A549 (cell line): ENCODE data around the gene WEE2. TPM values are rescaled to one million over a fixed set of nuclear protein-coding genes. Genes with fewer than 3 reads are reported as not detected.

Source experiments
- ATAC-seq, 2 experiments: fragments of 200-7000 bp in 1 of 2; fragments of >200 bp in 1 of 2; cut with Nextera tagmentation in 1 of 2; cut with Tn5 transposase in 1 of 2; 3 replicates each; pipeline versions ENCODE4 v1.8.0 to v1.9.1; 2018 to 2020; ENCODE audit warnings: mild to moderate bottlenecking in 1 of 2, moderate library complexity in 1 of 2
- CTCF ChIA-PET: fragments of 300-600 bp; sonication (Branson Sonifier 250); formaldehyde crosslinking; extraction: SDS; loops from one replicate; lab custom pipeline; 2021; ENCODE audit warnings: antibody characterized with exemption, inconsistent platforms; lab: Yijun Ruan, JAX
- POLR2A ChIA-PET: fragments of 350-600 bp; formaldehyde crosslinking; extraction: SDS; loops from one replicate; lab custom pipeline; 2021; ENCODE audit warnings: antibody characterized with exemption, inconsistent platforms; lab: Yijun Ruan, JAX
- DNase-seq, 2 experiments: peaks; one replicate each; pipeline versions ENCODE4 v3.0.0 to v3.0.0-alpha.2; 2011 to 2016; ENCODE audit warnings: low read depth in 1 of 2, low spot score in 1 of 2
- FAIRE-seq: peaks from 2 replicates; lab custom pipeline; 2011; peaks lifted over from hg19 to GRCh38; lab: Jason Lieb, UNC
- H3K27ac ChIP-seq, 2 experiments: fragments of >200 bp; sonication (Bioruptor Twin); formaldehyde crosslinking; 3 replicates each; pipeline ENCODE4 v1.5.1; 2016 to 2017
- H3K4me1 ChIP-seq: fragments of >200 bp; sonication (Bioruptor Twin); formaldehyde crosslinking; 3 replicates; pipeline ENCODE4 v1.6.1; 2016
- H3K4me2 ChIP-seq: fragments of >200 bp; sonication (Bioruptor Twin); formaldehyde crosslinking; 3 replicates; pipeline ENCODE4 v1.6.1; 2016
- H3K4me3 ChIP-seq: fragments of >200 bp; sonication (Bioruptor Twin); formaldehyde crosslinking; 3 replicates; pipeline ENCODE4 v1.5.1; 2016
- H3K9me3 ChIP-seq: fragments of >200 bp; sonication (Bioruptor Twin); formaldehyde crosslinking; 3 replicates; pipeline ENCODE4 v1.6.1; 2016
- BCL3 ChIP-seq: fragments of >200 bp; sonication (Bioruptor Twin); formaldehyde crosslinking; IDR thresholded peaks from 3 replicates; pipeline ENCODE4 v1.6.1; 2016
- CBX2 ChIP-seq: fragments of 200-600 bp; sonication (generic); IDR thresholded peaks from 2 replicates; pipeline ENCODE4 v1.6.1; 2016; ENCODE audit warnings: low read depth, mild to moderate bottlenecking, borderline replicate concordance
- CTCF ChIP-seq: fragments of >200 bp; sonication (Bioruptor Twin); formaldehyde crosslinking; IDR thresholded peaks from 3 replicates; pipeline ENCODE4 v1.5.1; 2016
- E2F6 ChIP-seq: IDR thresholded peaks from 2 replicates; pipeline ENCODE4 v1.6.1; 2012; ENCODE audit warnings: low read depth, borderline replicate concordance
- FOSB ChIP-seq: fragments of 250-450 bp; sonication (Bioruptor Pico); IDR thresholded peaks from 2 replicates; pipeline ENCODE4 v1.5.0; 2020; ENCODE audit warnings: mild to moderate bottlenecking, moderate library complexity
- FOSL2 ChIP-seq, 2 experiments: fragments of 450-650 bp in 1 of 2; fragments of >200 bp in 1 of 2; sonication (Bioruptor Twin) in 1 of 2; formaldehyde crosslinking; IDR thresholded peaks; 2 replicates each; pipeline versions ENCODE4 v1.5.0 to v1.6.1; 2016 to 2020; ENCODE audit warnings: mild to moderate bottlenecking in 1 of 2, moderate library complexity in 1 of 2
- FOXS1 ChIP-seq: fragments of 250-450 bp; sonication (Bioruptor Pico); IDR thresholded peaks from 2 replicates; pipeline ENCODE4 v1.5.0; 2020; ENCODE audit warnings: mild to moderate bottlenecking, moderate library complexity
- HDAC2 ChIP-seq: fragments of 200-600 bp; sonication (generic); IDR thresholded peaks from 2 replicates; pipeline ENCODE4 v1.6.1; 2016
- HMGXB4 ChIP-seq: fragments of 250-450 bp; sonication (Bioruptor Pico); IDR thresholded peaks from 2 replicates; pipeline ENCODE4 v1.5.0; 2021; ENCODE audit warnings: mild to moderate bottlenecking, moderate library complexity, borderline replicate concordance
- HOXB5 ChIP-seq: fragments of 250-450 bp; sonication (Bioruptor Pico); IDR thresholded peaks from 2 replicates; pipeline ENCODE4 v1.5.0; 2020; ENCODE audit warnings: mild to moderate bottlenecking, moderate library complexity
- JUNB ChIP-seq: fragments of >200 bp; sonication (Bioruptor Twin); formaldehyde crosslinking; IDR thresholded peaks from 2 replicates; pipeline ENCODE4 v1.6.1; 2016
- POLR2A ChIP-seq: IDR thresholded peaks from 2 replicates; pipeline ENCODE4 v1.6.1; 2012; ENCODE audit warnings: mild to moderate bottlenecking, low read length
- POLR2AphosphoS2 ChIP-seq: conservative IDR thresholded peaks from 2 replicates; pipeline ENCODE4 v1.6.1; 2012; ENCODE audit warnings: low read length, improper control_type of control experiment, inconsistent platforms
- RAD21 ChIP-seq, 2 experiments: fragments of >200 bp in 1 of 2; sonication (Bioruptor Twin) in 1 of 2; formaldehyde crosslinking in 1 of 2; IDR thresholded peaks in 1 of 2; conservative IDR thresholded peaks in 1 of 2; 2 replicates in 1 of 2; 3 replicates in 1 of 2; pipeline ENCODE4 v1.6.1; 2012 to 2018; ENCODE audit warnings: inconsistent platforms in 1 of 2
- RNF2 ChIP-seq: fragments of 200-600 bp; sonication (generic); IDR thresholded peaks from 2 replicates; pipeline ENCODE4 v1.6.1; 2016; ENCODE audit warnings: low read depth, mild to moderate bottlenecking, antibody characterized with exemption, moderate library complexity, borderline replicate concordance
- USF2 ChIP-seq: fragments of 450-650 bp; IDR thresholded peaks from 2 replicates; pipeline ENCODE4 v1.6.1; 2014; ENCODE audit warnings: antibody characterized with exemption
- ZC3H11A ChIP-seq: fragments of 450-650 bp; IDR thresholded peaks from 2 replicates; pipeline ENCODE4 v1.6.1; 2014; ENCODE audit warnings: antibody characterized with exemption, mild to moderate bottlenecking
- ZFP36 ChIP-seq: fragments of 450-650 bp; IDR thresholded peaks from 2 replicates; pipeline ENCODE4 v1.6.1; 2014; ENCODE audit warnings: borderline replicate concordance; ENCODE audit not compliant: partially characterized antibody
- ZSCAN20 ChIP-seq: fragments of 250-450 bp; sonication (Bioruptor Pico); IDR thresholded peaks from 2 replicates; pipeline ENCODE4 v1.8.0; 2022; ENCODE audit warnings: mild to moderate bottlenecking, moderate library complexity
- WGBS: methylation state at CpG from one replicate; pipeline ENCODE4 v1.1.6; 2017; ENCODE audit errors: missing lambda C conversion rate; 5-methylcytosine and 5-hydroxymethylcytosine counted together
- polyA plus RNA-seq, 4 experiments: library from polyadenylated mRNA; depleted of rRNA in 3 of 4; stranded (reverse); fragments of >200 nt; fragmentation: RNase III in 1 of 4; extraction: RNeasy Plus Mini Kit Qiagen cat#74134 plus additional on column Dnase treatment in 1 of 4; gene quantifications; 2 replicates in 3 of 4; 3 replicates in 1 of 4; pipeline ENCODE4 v1.2.3, GENCODE V29; 2011 to 2017

WEE2 gene
- polyA plus RNA-seq, 2 of the 4 experiments (the other 2 are of a cell fraction) = not detected

- ChIA-PET CTCF (interaction anchor here (1.7 to 4.2 kb wide), 13 partner anchors 10 to 89 kb away, joined by 4 to 30 read pairs (median 9); partner anchors contain the start of genes DENND11 and WEE2), POLR2A (interaction anchor here (1.8 kb wide), 1 partner anchor 43 kb away, joined by 11 read pairs; no protein-coding TSS in a partner anchor)
- TF ChIP-seq BCL3 = 0 out of 3 replicates have a peak, but pooled peaks have one; percentile 24
- TF ChIP-seq CTCF = no peak
- no peak for ATAC-seq
- H3K4me1 ChIP-seq = peaks cover 23% of the 10 kb centered on the region; the same call in 2 of the 3 replicates
- peak overlapping the region; percentile 88 to 92; a peak in 5 of 6 replicates for H3K27ac ChIP-seq
- peak overlapping the region; percentile 85 for H3K4me3 ChIP-seq
- DNase-seq = no peak
- H3K9me3 ChIP-seq = no peaks in the 10 kb centered on the region
- FAIRE-seq = no peak
- peak overlapping the region; percentile 85 for H3K4me2 ChIP-seq
- WGBS = 43% methylated on average over 3 of the region's 3 CpGs
Observed at GRCh38 chr7:141739250-141739649, 31.1 kb downstream of the WEE2 start.

GRCh38 chr7:141742229-141742628 is 34.1 kb downstream of the WEE2 start:
- CTCF ChIA-PET = interaction anchor here (0.8 to 0.9 kb wide), 2 partner anchors 15 to 40 kb away, joined by 3 to 4 read pairs; no protein-coding TSS in a partner anchor
- no peak for ATAC-seq
- TF ChIP-seq JUNB (no peak), RAD21 (conservative IDR thresholded peaks at IDR 0.05 in 1 of 2, IDR thresholded peaks at IDR 0.05 in 1 of 2) (no peak), FOSB (CRISPR knock-in tag) (no peak), POLR2A (no peak), ZFP36 (no peak), HMGXB4 (CRISPR knock-in tag) (no peak), ZSCAN20 (no peak), POLR2AphosphoS2 (no peak), E2F6 (no peak), FOXS1 (CRISPR knock-in tag) (no peak), ZC3H11A (no peak), USF2 (no peak), CBX2 (no peak), FOSL2 (IDR thresholded peaks at IDR 0.05) (no peak), FOSL2 (CRISPR knock-in tag; IDR thresholded peaks at IDR 0.05) (no peak), HDAC2 (no peak), RNF2 (no peak), HOXB5 (no peak)
- TF ChIP-seq, all 56 proteins: peak for 0
- H3K9me3 ChIP-seq = no peaks in the 10 kb centered on the region
- FAIRE-seq = no peak
- no peak overlapping the region for H3K4me3 ChIP-seq
- no peak overlapping the region for H3K4me2 ChIP-seq
- no peak overlapping the region for H3K27ac ChIP-seq
- WGBS = 40% methylated on average over 1 of the region's 1 CpG
- DNase-seq = no peak
- POLR2A ChIA-PET = no interaction called here
- peaks cover 15% of the 10 kb centered on the region; the same call in 2 of the 3 replicates for H3K4me1 ChIP-seq
